H9 (cell line): Measurements from ENCODE around the gene BRSK2. TPM values are rescaled to one million over a fixed set of nuclear protein-coding genes. Genes with fewer than 3 reads are reported as not detected.

Experiments
- DNase-seq: peaks from one replicate; pipeline ENCODE4 v3.0.0-alpha.2; 2017
- H2AFZ ChIP-seq: one replicate; pipeline ENCODE4 v1.6.1; 2013; ENCODE audit warnings: mild to moderate bottlenecking, low read length, control low read depth, moderate library complexity
- H2AK5ac ChIP-seq: 2 replicates; pipeline ENCODE4 v1.6.1; 2013; ENCODE audit warnings: low read length, control low read depth, mixed read lengths; ENCODE audit not compliant: insufficient read length
- H2BK120ac ChIP-seq: one replicate; pipeline ENCODE4 v1.6.1; 2013; ENCODE audit warnings: low read depth, mild to moderate bottlenecking, low read length, control low read depth, inconsistent platforms; ENCODE audit not compliant: poor library complexity, severe bottlenecking
- H2BK12ac ChIP-seq: 2 replicates; pipeline ENCODE4 v1.6.1; 2013; ENCODE audit warnings: low read length, control low read depth, mixed read lengths, low read depth; ENCODE audit not compliant: insufficient read length
- H2BK15ac ChIP-seq: 2 replicates; pipeline ENCODE4 v1.6.1; 2013; ENCODE audit warnings: low read depth, low read length, control low read depth
- H2BK20ac ChIP-seq: one replicate; pipeline ENCODE4 v1.6.1; 2013; ENCODE audit warnings: low read depth, mild to moderate bottlenecking, low read length, control low read depth, inconsistent platforms; ENCODE audit not compliant: poor library complexity, severe bottlenecking
- H2BK5ac ChIP-seq: 2 replicates; pipeline ENCODE4 v1.6.1; 2013; ENCODE audit warnings: low read length, control low read depth, mixed read lengths; ENCODE audit not compliant: insufficient read length
- H3K14ac ChIP-seq: 2 replicates; pipeline ENCODE4 v1.6.1; 2013; ENCODE audit warnings: low read length, control low read depth; ENCODE audit not compliant: insufficient read depth
- H3K18ac ChIP-seq: 2 replicates; pipeline ENCODE4 v1.6.1; 2013; ENCODE audit warnings: low read depth, mild to moderate bottlenecking, mixed read lengths, low read length, control low read depth; ENCODE audit not compliant: insufficient read length
- H3K23ac ChIP-seq: 2 replicates; pipeline ENCODE4 v1.6.1; 2013; ENCODE audit warnings: low read length, control low read depth, mixed read lengths, low read depth; ENCODE audit not compliant: insufficient read length
- H3K23me2 ChIP-seq: 2 replicates; pipeline ENCODE4 v1.6.1; 2013; ENCODE audit warnings: low read depth, mild to moderate bottlenecking, mixed read lengths, low read length, control low read depth; ENCODE audit not compliant: insufficient read length, poor library complexity, severe bottlenecking
- H3K27ac ChIP-seq: 2 replicates; pipeline ENCODE4 v1.5.1; 2013; ENCODE audit warnings: low read length, control low read depth, mixed read lengths, low read depth; ENCODE audit not compliant: insufficient read length
- H3K27me3 ChIP-seq: 2 replicates; pipeline ENCODE4 v1.6.1; 2013; ENCODE audit warnings: low read length, control low read depth, inconsistent platforms; ENCODE audit not compliant: insufficient read depth
- H3K4ac ChIP-seq: 2 replicates; pipeline ENCODE4 v1.6.1; 2013; ENCODE audit warnings: low read depth, mild to moderate bottlenecking, control low read depth, inconsistent platforms, low read length, moderate library complexity
- H3K4me1 ChIP-seq: 2 replicates; pipeline ENCODE4 v1.6.1; 2013; ENCODE audit warnings: low read length, control low read depth, inconsistent platforms; ENCODE audit not compliant: insufficient read depth
- H3K4me2 ChIP-seq: 2 replicates; pipeline ENCODE4 v1.6.1; 2013; ENCODE audit warnings: low read length, control low read depth, mixed read lengths; ENCODE audit not compliant: insufficient read length, insufficient read depth
- H3K56ac ChIP-seq: 2 replicates; pipeline ENCODE4 v1.6.1; 2013; ENCODE audit warnings: low read depth, mild to moderate bottlenecking, mixed read lengths, low read length, control low read depth; ENCODE audit not compliant: insufficient read length
- H3K79me1 ChIP-seq: 2 replicates; pipeline ENCODE4 v1.6.1; 2013; ENCODE audit warnings: low read depth, mild to moderate bottlenecking, moderate library complexity, low read length, control low read depth, inconsistent platforms; ENCODE audit not compliant: insufficient read depth, poor library complexity, severe bottlenecking
- H3K79me2 ChIP-seq: 2 replicates; pipeline ENCODE4 v1.6.1; 2013; ENCODE audit warnings: low read length, control low read depth, inconsistent platforms; ENCODE audit not compliant: insufficient read depth
- H3K9ac ChIP-seq: 2 replicates; pipeline ENCODE4 v1.6.1; 2013; ENCODE audit warnings: low read length, control low read depth, mixed read lengths; ENCODE audit not compliant: insufficient read length; ENCODE audit errors: extremely low read depth
- H3K9me3 ChIP-seq: one replicate; pipeline ENCODE4 v1.6.1; 2013; ENCODE audit warnings: low read depth, low read length, inconsistent platforms; ENCODE audit not compliant: control insufficient read depth
- H3T11ph ChIP-seq: one replicate; pipeline ENCODE4 v1.6.1; 2013; ENCODE audit warnings: mild to moderate bottlenecking, low read length, control low read depth, inconsistent platforms
- H4K20me1 ChIP-seq: one replicate; pipeline ENCODE4 v1.6.1; 2013; ENCODE audit not compliant: control insufficient read depth, insufficient read length, insufficient read depth
- H4K5ac ChIP-seq: 2 replicates; pipeline ENCODE4 v1.6.1; 2013; ENCODE audit warnings: low read depth, mild to moderate bottlenecking, mixed read lengths, low read length, control low read depth; ENCODE audit not compliant: insufficient read length
- H4K8ac ChIP-seq: replicated peaks from 2 replicates; pipeline ENCODE4 v1.6.1; 2013; ENCODE audit warnings: low read length, control low read depth, mixed read lengths, low read depth; ENCODE audit not compliant: insufficient read length
- H4K91ac ChIP-seq: 2 replicates; pipeline ENCODE4 v1.6.1; 2013; ENCODE audit warnings: low read depth, mild to moderate bottlenecking, moderate library complexity, mixed read lengths, low read length, control low read depth; ENCODE audit not compliant: insufficient read length
- H3K27ac Mint-ChIP-seq, 3 experiments: 2 replicates in 2 of 3; 3 replicates in 1 of 3; pipeline ENCODE4 v1.8.0; 2020 to 2021; ENCODE audit warnings: mixed read lengths in 3 of 3, mild to moderate bottlenecking in 1 of 3, moderate library complexity in 1 of 3
- H3K27me3 Mint-ChIP-seq: 2 replicates; pipeline ENCODE4 v1.8.0; 2021; ENCODE audit warnings: low read depth, mild to moderate bottlenecking, moderate library complexity, mixed read lengths
- H3K36me3 Mint-ChIP-seq, 3 experiments: 2 replicates in 2 of 3; 3 replicates in 1 of 3; pipeline ENCODE4 v1.8.0; 2020 to 2021; ENCODE audit warnings: low read depth in 3 of 3, mixed read lengths in 3 of 3; ENCODE audit not compliant: insufficient read depth in 1 of 3
- H3K4me1 Mint-ChIP-seq, 2 experiments: 2 replicates each; pipeline ENCODE4 v1.8.0; 2020; ENCODE audit warnings: mixed read lengths in 2 of 2
- H3K4me3 Mint-ChIP-seq, 2 experiments: 2 replicates in 1 of 2; 3 replicates in 1 of 2; pipeline ENCODE4 v1.8.0; 2020 to 2021; ENCODE audit warnings: mild to moderate bottlenecking in 2 of 2, mixed read lengths in 2 of 2, moderate library complexity in 1 of 2
- H3K9me3 Mint-ChIP-seq, 2 experiments: 2 replicates in 1 of 2; 3 replicates in 1 of 2; pipeline ENCODE4 v1.8.0; 2020; ENCODE audit warnings: mild to moderate bottlenecking in 2 of 2, mixed read lengths in 2 of 2, moderate library complexity in 1 of 2
- CTCF ChIP-seq: fragments of 200-600 bp; sonication (generic); conservative IDR thresholded peaks from 3 replicates; pipeline ENCODE4 v1.8.0; 2021; ENCODE audit warnings: antibody characterized with exemption, mild to moderate bottlenecking
- WGBS: extraction: QIAGEN DNeasy Blood & Tissue Kit; methylation state at CpG from one replicate; pipeline ENCODE4 v1.1.7; 2013; ENCODE audit warnings: missing lambda C conversion rate, low lambda C conversion rate, mixed read lengths; ENCODE audit not compliant: insufficient read length; ENCODE audit errors: extremely low coverage; 5-methylcytosine and 5-hydroxymethylcytosine counted together
- total RNA-seq: library from RNA; stranded (reverse); gene quantifications from 2 replicates; pipeline ENCODE4 v1.2.1, GENCODE V29; 2021

BRSK2 gene
- total RNA-seq, 1 experiment from 2014 or later = 28.4 TPM

DNA sequence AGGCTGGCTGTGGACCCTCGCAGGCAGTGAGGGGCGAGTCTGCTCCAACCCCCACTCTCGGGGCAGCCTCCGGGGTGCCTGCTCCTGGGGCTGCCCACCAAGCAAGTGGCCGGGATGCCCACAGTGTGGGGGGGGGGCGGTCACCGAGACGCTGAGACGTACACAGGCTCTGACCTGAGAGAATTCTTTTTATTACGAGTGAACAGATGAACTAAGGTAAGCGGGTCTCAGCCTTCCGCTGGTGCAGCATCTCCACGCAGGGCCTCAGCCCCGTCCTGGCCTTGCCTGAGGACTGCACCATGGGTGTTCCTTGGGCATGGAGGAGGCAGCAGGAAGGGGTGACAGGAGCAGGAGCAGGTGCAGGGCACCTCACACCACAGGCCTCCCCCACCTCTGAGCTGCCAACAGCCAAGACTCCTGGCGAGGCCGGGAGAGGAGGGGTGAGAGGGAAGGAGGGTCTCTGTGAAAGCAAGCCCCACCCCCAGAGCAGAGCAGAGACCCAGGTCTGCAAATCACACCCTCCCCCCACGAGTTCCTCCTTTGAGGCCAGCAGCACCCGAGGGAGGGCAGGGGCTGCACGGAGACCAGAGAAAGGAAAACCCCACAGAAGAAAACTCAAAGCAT is 79.7 kb downstream of the BRSK2 start:
- H4K20me1 ChIP-seq = no peaks in the 10 kb centered on the region
- no peak for TF ChIP-seq CTCF
- no CpG with 5 or more reads among the region's 19 CpGs for WGBS

More for the DNA sequence above, 79.7 kb downstream of the BRSK2 start:
- DNase-seq = no peak
- H4K91ac ChIP-seq = no peak overlapping the region
- no peak overlapping the region; a peak in 1 of 5 replicates for H3K4me3 Mint-ChIP-seq
- H3K9me3 ChIP-seq = no peaks in the 10 kb centered on the region
- H2BK12ac ChIP-seq = no peak overlapping the region
- no peak overlapping the region for H2AK5ac ChIP-seq
- no peak overlapping the region for H4K5ac ChIP-seq
- H2AFZ ChIP-seq = no peak overlapping the region
- no peak overlapping the region for H2BK5ac ChIP-seq
- H3K23me2 ChIP-seq = no peaks in the 10 kb centered on the region
- no peak overlapping the region for H3K4me2 ChIP-seq
- no peak overlapping the region for H3K9ac ChIP-seq
- H3K18ac ChIP-seq = no peak overlapping the region
- H3K27me3 ChIP-seq = no peaks in the 10 kb centered on the region
- H3K27me3 Mint-ChIP-seq = peaks cover 1% of the 10 kb centered on the region
- H3K4me1 Mint-ChIP-seq = peaks cover 0 to 3% of the 10 kb centered on the region in 2 experiments; a peak in 1 of 4 replicates
- no peak overlapping the region for H2BK15ac ChIP-seq
- no peaks in the 10 kb centered on the region for H3K9me3 Mint-ChIP-seq
- no peak overlapping the region for H3T11ph ChIP-seq
- H3K27ac Mint-ChIP-seq = no peak overlapping the region
- H3K27ac ChIP-seq = no peak overlapping the region
- no peak overlapping the region for H3K4ac ChIP-seq
- no peaks in the 10 kb centered on the region; a peak in 1 of 7 replicates for H3K36me3 Mint-ChIP-seq
- no peaks in the 10 kb centered on the region for H3K4me1 ChIP-seq
- no peak overlapping the region for H3K14ac ChIP-seq
- no peak overlapping the region for H4K8ac ChIP-seq
- no peaks in the 10 kb centered on the region for H3K79me2 ChIP-seq
- H3K56ac ChIP-seq = no peak overlapping the region
- no peak overlapping the region for H3K23ac ChIP-seq
- H3K79me1 ChIP-seq = no peaks in the 10 kb centered on the region
- no peak overlapping the region for H2BK120ac ChIP-seq
- H2BK20ac ChIP-seq = no peak overlapping the region
